Measurements from ENCODE around the gene MCF2L2. TPM values are rescaled to one million over a fixed set of nuclear protein-coding genes. Genes with fewer than 3 reads are reported as not detected.

MCF2L2 gene
- polyA plus RNA-seq, 3 donors from 2014 or later, result 0.06 to 0.21 TPM; not detected in 1

DNA sequence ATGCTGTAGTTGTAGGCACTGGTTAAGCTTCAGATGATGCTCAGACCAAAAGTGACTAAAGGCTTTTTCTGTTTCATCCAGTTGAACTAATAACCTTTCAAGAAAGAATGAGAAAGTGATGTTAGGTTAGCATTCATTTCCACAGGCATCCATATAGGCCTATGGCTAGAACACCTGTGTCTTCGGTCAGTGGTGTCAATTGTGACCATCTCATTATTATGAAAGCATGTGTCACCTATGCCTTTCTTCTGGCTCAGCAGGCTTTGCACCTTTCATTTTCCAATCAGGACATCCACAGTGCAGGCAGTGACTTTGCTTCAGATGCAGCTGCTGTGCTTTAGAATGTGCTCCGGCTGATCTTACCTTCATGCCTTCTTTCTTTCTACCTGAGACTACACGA lies 117.5 kb downstream of the MCF2L2 start:
- Mint-ChIP-seq H3K9me3 (no peaks in the 10 kb centered on the region), H3K4me1 (peaks cover 11 to 13% of the 10 kb centered on the region in 2 donors), H3K27ac (no peak overlapping the region), H3K36me3 (peaks cover 0 to 14% (median 0%) of the 10 kb centered on the region in 3 donors), H3K4me3 (no peak overlapping the region), H3K27me3 (ENCODE audit: low read depth in 3 of 3) (peaks cover 0 to 2% (median 0%) of the 10 kb centered on the region in 3 donors)
- no peak for DNase-seq

DNA sequence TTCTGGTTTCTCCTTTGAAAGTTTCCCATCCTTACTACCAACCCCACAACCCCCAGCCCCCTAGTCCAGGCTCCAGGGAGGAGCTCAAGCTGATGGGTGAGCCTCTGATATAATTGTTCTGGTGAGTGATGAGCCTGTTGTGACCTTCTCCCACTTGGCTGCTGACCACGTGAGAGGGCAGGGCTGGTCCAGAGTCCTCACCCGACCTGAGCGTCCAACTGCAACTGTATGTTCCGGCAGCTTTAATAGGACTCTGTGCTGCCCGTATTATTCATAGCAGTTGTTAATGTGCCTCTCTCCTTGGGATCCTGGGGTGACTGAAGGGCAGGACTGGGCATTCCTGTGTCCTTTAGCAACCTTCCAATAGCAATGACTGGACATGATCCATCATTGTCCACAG lies 119.1 kb downstream of the MCF2L2 start:
- Mint-ChIP-seq H3K9me3 (no peaks in the 10 kb centered on the region), H3K4me1 (peaks cover 11 to 13% of the 10 kb centered on the region in 2 donors), H3K36me3 (peaks cover 0 to 14% (median 0%) of the 10 kb centered on the region in 3 donors), H3K27me3 (ENCODE audit: low read depth in 3 of 3) (no peaks in the 10 kb centered on the region), H3K27ac (no peak overlapping the region), H3K4me3 (no peak overlapping the region)
- DNase-seq, result no peak

DNA sequence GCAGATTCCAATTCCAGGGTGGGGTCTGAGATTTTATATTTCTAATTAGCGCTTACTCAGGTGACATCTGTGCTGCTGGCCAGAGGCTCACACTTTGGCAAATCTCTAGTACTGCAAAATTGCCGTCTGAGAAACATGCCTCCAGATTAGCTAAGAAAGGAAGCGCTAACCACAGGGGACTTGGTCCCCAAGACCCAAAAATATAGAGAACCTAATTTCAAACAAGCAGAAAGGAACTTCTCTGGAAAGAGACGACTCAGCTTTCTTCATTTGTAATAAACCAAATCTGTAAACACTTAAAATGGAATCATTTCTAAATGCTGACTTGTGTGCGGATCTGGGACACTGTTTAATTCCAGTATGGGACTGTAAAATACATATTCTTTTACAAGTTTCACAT lies 119.7 kb downstream of the MCF2L2 start:
- Mint-ChIP-seq H3K9me3 (no peaks in the 10 kb centered on the region), H3K4me3 (no peak overlapping the region), H3K27me3 (ENCODE audit: low read depth in 3 of 3) (no peaks in the 10 kb centered on the region), H3K36me3 (peaks cover 0 to 14% (median 0%) of the 10 kb centered on the region in 3 donors), H3K4me1 (peaks cover 11 to 13% of the 10 kb centered on the region in 2 donors), H3K27ac (no peak overlapping the region)
- no peak for DNase-seq

DNA sequence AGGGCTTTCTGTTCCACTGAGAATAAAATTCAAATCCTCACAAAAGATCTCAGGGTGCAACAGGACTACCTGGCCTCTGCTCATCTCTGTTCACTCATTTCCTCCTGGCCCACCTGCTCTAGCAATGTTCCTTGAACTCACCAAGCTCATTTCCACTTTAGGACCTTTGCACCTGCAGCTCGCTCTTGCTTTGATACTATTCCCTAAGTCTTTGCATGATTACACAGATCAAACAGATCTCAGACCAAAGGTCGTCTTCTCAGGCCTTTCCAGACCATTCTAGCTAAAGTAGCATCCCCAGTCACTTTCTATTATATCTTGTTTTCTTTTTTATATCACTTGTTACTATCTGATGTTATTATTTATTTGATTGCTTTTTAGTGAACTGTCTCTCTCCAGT lies 120.7 kb downstream of the MCF2L2 start:
- Mint-ChIP-seq H3K27ac (peak overlapping the region in 2 of 6 donors; percentile 53 to 64), H3K4me1 (peaks cover 11 to 13% of the 10 kb centered on the region in 2 donors), H3K27me3 (ENCODE audit: low read depth in 3 of 3) (no peaks in the 10 kb centered on the region), H3K9me3 (no peaks in the 10 kb centered on the region), H3K4me3 (no peak overlapping the region), H3K36me3 (peaks cover 0 to 9% (median 0%) of the 10 kb centered on the region in 3 donors)
- no peak for DNase-seq

- no peaks in the 10 kb centered on the region for H3K9me3 Mint-ChIP-seq
- peak; percentile 16 to 20 (median 18) for DNase-seq
- H3K36me3 Mint-ChIP-seq, result peaks cover 0 to 9% (median 0%) of the 10 kb centered on the region in 3 donors
- H3K27me3 Mint-ChIP-seq (ENCODE audit: low read depth in 3 of 3), result no peaks in the 10 kb centered on the region
- no peak overlapping the region for H3K4me3 Mint-ChIP-seq
- H3K27ac Mint-ChIP-seq, result peak overlapping the region in 4 of 6 donors; percentile 10 to 73 (median 40)
- H3K4me1 Mint-ChIP-seq, result peaks cover 13 to 16% of the 10 kb centered on the region in 2 donors
Measured at GRCh38 chr3:183306798-183307671, 121.4 kb downstream of the MCF2L2 start.

GRCh38 chr3:183303690-183304089 lies 124.7 kb downstream of the MCF2L2 start:
- H3K36me3 Mint-ChIP-seq, result peaks cover 0 to 4% (median 0%) of the 10 kb centered on the region in 3 donors
- H3K27me3 Mint-ChIP-seq (ENCODE audit: low read depth in 3 of 3), result no peaks in the 10 kb centered on the region
- peaks cover 18 to 20% of the 10 kb centered on the region in 2 donors for H3K4me1 Mint-ChIP-seq
- no peak overlapping the region for H3K27ac Mint-ChIP-seq
- H3K9me3 Mint-ChIP-seq, result no peaks in the 10 kb centered on the region
- H3K4me3 Mint-ChIP-seq, result no peak overlapping the region
- no peak for DNase-seq

DNA sequence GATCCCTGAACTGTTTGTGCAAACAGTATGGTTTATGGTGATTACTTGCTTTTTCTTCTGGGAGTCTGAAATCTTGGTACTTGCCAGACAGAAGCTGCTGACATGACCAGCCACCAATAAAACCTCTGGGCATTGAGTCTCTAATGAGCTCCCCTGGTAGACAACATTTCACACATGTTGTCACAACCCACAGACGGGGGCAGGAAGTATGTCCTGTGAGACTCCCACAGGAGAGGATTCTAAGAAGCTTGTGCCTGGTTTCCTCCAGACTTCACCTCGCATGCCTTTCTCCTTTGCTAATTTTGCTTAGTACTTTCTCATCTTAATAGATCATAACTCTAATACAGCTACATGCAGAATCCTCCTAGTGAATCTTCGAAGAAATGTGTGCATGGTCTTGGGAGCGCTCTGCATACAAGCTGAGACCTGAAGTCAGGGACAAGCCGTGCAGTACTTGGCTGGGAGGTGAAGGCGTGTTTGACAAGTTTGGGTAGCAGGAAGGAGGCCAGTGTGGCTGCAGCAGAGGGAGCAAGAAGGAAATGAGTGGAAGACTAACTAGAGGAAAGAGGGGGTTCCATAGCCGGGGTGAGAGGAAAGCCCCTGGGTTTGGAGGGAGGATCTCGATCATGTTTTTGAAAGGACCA lies 126.4 kb downstream of the MCF2L2 start:
- Mint-ChIP-seq H3K4me3 (no peak overlapping the region), H3K27ac (peak overlapping the region in 2 of 6 donors; percentile 4 to 57), H3K36me3 (peaks cover 0 to 4% (median 0%) of the 10 kb centered on the region in 3 donors), H3K27me3 (ENCODE audit: low read depth in 3 of 3) (no peaks in the 10 kb centered on the region), H3K9me3 (no peaks in the 10 kb centered on the region), H3K4me1 (peaks cover 16 to 18% of the 10 kb centered on the region in 2 donors)
- DNase-seq, result no peak

GRCh38 chr3:183300996-183301562 lies 127.3 kb downstream of the MCF2L2 start:
- Mint-ChIP-seq H3K4me3 (no peak overlapping the region), H3K4me1 (peaks cover 8% of the 10 kb centered on the region in 2 donors), H3K27ac (no peak overlapping the region), H3K36me3 (peaks cover 0 to 4% (median 0%) of the 10 kb centered on the region in 3 donors), H3K27me3 (ENCODE audit: low read depth in 3 of 3) (no peaks in the 10 kb centered on the region), H3K9me3 (no peaks in the 10 kb centered on the region)
- DNase-seq, result no peak

DNA sequence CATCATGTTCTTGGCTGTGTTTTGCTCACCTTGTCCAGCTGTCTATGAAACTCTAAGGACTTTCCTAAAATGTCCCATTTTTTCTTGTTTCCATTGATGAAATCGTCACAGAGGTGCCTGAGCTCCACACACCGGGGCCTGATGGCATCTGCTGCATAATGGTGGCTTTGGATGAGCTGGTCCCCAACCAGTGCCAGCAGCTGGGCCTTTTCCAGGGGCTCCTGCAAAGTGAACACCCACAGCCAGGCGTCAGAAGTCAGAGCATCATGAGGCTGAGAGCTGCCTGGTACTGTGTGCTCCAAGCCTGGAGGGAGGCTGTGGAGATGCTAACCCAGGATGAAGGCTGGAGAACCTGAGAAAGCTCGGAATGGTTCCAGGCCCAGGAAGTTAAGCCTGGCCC lies 128.4 kb downstream of the MCF2L2 start:
- no peak overlapping the region for H3K4me3 Mint-ChIP-seq
- no peak for DNase-seq
- H3K4me1 Mint-ChIP-seq, result peaks cover 7 to 8% of the 10 kb centered on the region in 2 donors
- H3K36me3 Mint-ChIP-seq, result peaks cover 0 to 4% (median 2%) of the 10 kb centered on the region in 3 donors
- no peaks in the 10 kb centered on the region for H3K27me3 Mint-ChIP-seq (ENCODE audit: low read depth in 3 of 3)
- no peak overlapping the region for H3K27ac Mint-ChIP-seq
- H3K9me3 Mint-ChIP-seq, result no peaks in the 10 kb centered on the region

GRCh38 chr3:183298701-183299153 lies 129.7 kb downstream of the MCF2L2 start:
- H3K4me3 Mint-ChIP-seq, result no peak overlapping the region
- no peaks in the 10 kb centered on the region for H3K9me3 Mint-ChIP-seq
- peaks cover 0 to 4% (median 3%) of the 10 kb centered on the region in 3 donors for H3K36me3 Mint-ChIP-seq
- no peak for DNase-seq
- H3K27ac Mint-ChIP-seq, result no peak overlapping the region
- peaks cover 7 to 8% of the 10 kb centered on the region in 2 donors for H3K4me1 Mint-ChIP-seq
- no peaks in the 10 kb centered on the region for H3K27me3 Mint-ChIP-seq (ENCODE audit: low read depth in 3 of 3)

GRCh38 chr3:183296944-183297343 lies 131.5 kb downstream of the MCF2L2 start:
- no peaks in the 10 kb centered on the region for H3K27me3 Mint-ChIP-seq (ENCODE audit: low read depth in 3 of 3)
- peaks cover 2 to 4% of the 10 kb centered on the region in 2 donors for H3K4me1 Mint-ChIP-seq
- H3K4me3 Mint-ChIP-seq, result no peak overlapping the region
- DNase-seq, result no peak
- H3K27ac Mint-ChIP-seq, result no peak overlapping the region
- H3K9me3 Mint-ChIP-seq, result no peaks in the 10 kb centered on the region
- H3K36me3 Mint-ChIP-seq, result peaks cover 0 to 4% (median 3%) of the 10 kb centered on the region in 3 donors

- no peaks in the 10 kb centered on the region for H3K27me3 Mint-ChIP-seq (ENCODE audit: low read depth in 3 of 3)
- no peak overlapping the region for H3K4me3 Mint-ChIP-seq
- peaks cover 0 to 3% (median 0%) of the 10 kb centered on the region in 3 donors for H3K36me3 Mint-ChIP-seq
- H3K27ac Mint-ChIP-seq, result no peak overlapping the region
- H3K9me3 Mint-ChIP-seq, result no peaks in the 10 kb centered on the region
- DNase-seq, result no peak
- H3K4me1 Mint-ChIP-seq, result no peaks in the 10 kb centered on the region
Measured at GRCh38 chr3:183295211-183295610, 133.2 kb downstream of the MCF2L2 start.

DNA sequence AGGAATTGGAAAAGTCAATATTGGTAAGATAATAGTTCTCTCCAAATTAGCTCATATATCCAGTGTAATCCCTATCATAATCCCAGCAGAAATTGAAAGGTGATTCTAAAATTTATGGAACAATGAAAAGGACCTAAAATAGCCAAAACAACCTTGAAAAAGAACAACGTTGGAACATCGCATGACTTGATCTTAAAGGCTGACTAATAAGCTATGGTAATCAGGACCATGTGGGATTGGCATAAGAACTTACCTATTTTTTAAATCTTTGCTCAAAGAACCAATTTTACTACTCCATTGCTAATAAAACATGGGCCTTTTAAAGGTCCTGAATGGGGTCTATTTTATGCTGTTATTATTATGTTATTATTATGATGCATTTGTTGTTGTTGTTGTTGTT lies 134.5 kb downstream of the MCF2L2 start:
- no peak overlapping the region for H3K27ac Mint-ChIP-seq
- H3K36me3 Mint-ChIP-seq, result peaks cover 0 to 3% (median 0%) of the 10 kb centered on the region in 3 donors
- H3K9me3 Mint-ChIP-seq, result no peaks in the 10 kb centered on the region
- H3K4me3 Mint-ChIP-seq, result no peak overlapping the region
- no peak for DNase-seq
- no peaks in the 10 kb centered on the region for H3K27me3 Mint-ChIP-seq (ENCODE audit: low read depth in 3 of 3)
- H3K4me1 Mint-ChIP-seq, result no peaks in the 10 kb centered on the region
